Calu3 (cell line): Measurements from ENCODE around the gene RGS13. TPM values are rescaled to one million over a fixed set of nuclear protein-coding genes. Genes with fewer than 3 reads are reported as not detected.

Source experiments
- BruUV-seq: library from RNA; stranded (reverse); fragments of 400-500 nt; replicated peaks from 2 replicates; lab custom pipeline; 2021; lab: Mats Ljungman, UMichigan
- CTCF ChIA-PET: fragments of 300-600 bp; sonication (Branson Sonifier 250); formaldehyde crosslinking; loops from one replicate; lab custom pipeline; 2022; ENCODE audit warnings: antibody characterized with exemption; lab: Charles Lee
- DNase-seq: peaks from one replicate; pipeline ENCODE4 v3.0.0; 2022
- H3K27ac Mint-ChIP-seq: one replicate; pipeline ENCODE4 v1.8.0; 2022; ENCODE audit warnings: mixed read lengths; ENCODE audit not compliant: unreplicated experiment
- H3K27me3 Mint-ChIP-seq: one replicate; pipeline ENCODE4 v1.8.0; 2022; ENCODE audit warnings: mixed read lengths; ENCODE audit not compliant: unreplicated experiment
- H3K36me3 Mint-ChIP-seq: one replicate; pipeline ENCODE4 v1.8.0; 2022; ENCODE audit warnings: mild to moderate bottlenecking, moderate library complexity, mixed read lengths; ENCODE audit not compliant: insufficient read depth, unreplicated experiment
- H3K4me1 Mint-ChIP-seq: one replicate; pipeline ENCODE4 v1.8.0; 2022; ENCODE audit warnings: mild to moderate bottlenecking, low read depth, mixed read lengths; ENCODE audit not compliant: unreplicated experiment
- H3K4me3 Mint-ChIP-seq: one replicate; pipeline ENCODE4 v1.8.0; 2022; ENCODE audit warnings: mild to moderate bottlenecking, low read depth, moderate library complexity, mixed read lengths; ENCODE audit not compliant: unreplicated experiment
- H3K9me3 Mint-ChIP-seq: one replicate; pipeline ENCODE4 v1.8.0; 2022; ENCODE audit warnings: low read depth, mixed read lengths; ENCODE audit not compliant: unreplicated experiment
- intact Hi-C: fragments of 100-400 bp; cut with micrococcal nuclease; formaldehyde crosslinking; loops from one replicate; pipeline ENCODE4 v1.10.0; 2022; ENCODE audit not compliant: unreplicated experiment
- total RNA-seq: library from RNA; stranded (reverse); gene quantifications from 2 replicates; pipeline ENCODE4 v1.2.3, GENCODE V29; 2022
- TF ChIP-seq, protein P1 (sequence below): fragments of 200-600 bp; IDR thresholded peaks from one replicate; pipeline ENCODE4 v1.8.0; 2022; ENCODE audit warnings: antibody characterized with exemption; ENCODE audit not compliant: unreplicated experiment

Gene RGS13
- total RNA-seq, 1 experiment from 2014 or later, result not detected

DNA sequence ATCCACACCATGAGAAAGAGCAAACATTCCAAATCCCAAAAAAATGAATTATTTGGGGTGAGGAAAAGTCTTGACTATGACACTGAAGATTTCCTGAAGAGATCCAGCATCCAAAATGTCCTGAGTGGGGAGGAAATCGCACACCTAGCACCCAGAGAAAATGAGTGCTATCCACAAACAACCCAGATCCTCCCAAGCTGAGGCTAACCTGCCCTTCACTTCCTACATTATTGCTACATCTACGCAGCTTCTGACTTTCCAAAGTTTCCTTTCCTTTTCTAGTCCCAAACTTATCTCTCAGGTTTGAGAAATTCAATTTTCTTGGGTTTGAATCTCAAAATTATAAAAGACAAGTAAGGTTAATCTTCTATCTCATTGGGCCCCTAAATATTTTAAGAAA, 906 bp upstream of the RGS13 start:
- CTCF ChIA-PET, result no interaction called here
- Mint-ChIP-seq H3K4me1 (peaks cover 34% of the 10 kb centered on the region), H3K36me3 (no peaks in the 10 kb centered on the region), H3K9me3 (no peaks in the 10 kb centered on the region), H3K27me3 (no peaks in the 10 kb centered on the region), H3K4me3 (no peak overlapping the region), H3K27ac (no peak overlapping the region)
- intact Hi-C loops, result no loop called here
- no peak for DNase-seq
- BruUV-seq, result no TSS peak
- TF ChIP-seq, protein P1, sequence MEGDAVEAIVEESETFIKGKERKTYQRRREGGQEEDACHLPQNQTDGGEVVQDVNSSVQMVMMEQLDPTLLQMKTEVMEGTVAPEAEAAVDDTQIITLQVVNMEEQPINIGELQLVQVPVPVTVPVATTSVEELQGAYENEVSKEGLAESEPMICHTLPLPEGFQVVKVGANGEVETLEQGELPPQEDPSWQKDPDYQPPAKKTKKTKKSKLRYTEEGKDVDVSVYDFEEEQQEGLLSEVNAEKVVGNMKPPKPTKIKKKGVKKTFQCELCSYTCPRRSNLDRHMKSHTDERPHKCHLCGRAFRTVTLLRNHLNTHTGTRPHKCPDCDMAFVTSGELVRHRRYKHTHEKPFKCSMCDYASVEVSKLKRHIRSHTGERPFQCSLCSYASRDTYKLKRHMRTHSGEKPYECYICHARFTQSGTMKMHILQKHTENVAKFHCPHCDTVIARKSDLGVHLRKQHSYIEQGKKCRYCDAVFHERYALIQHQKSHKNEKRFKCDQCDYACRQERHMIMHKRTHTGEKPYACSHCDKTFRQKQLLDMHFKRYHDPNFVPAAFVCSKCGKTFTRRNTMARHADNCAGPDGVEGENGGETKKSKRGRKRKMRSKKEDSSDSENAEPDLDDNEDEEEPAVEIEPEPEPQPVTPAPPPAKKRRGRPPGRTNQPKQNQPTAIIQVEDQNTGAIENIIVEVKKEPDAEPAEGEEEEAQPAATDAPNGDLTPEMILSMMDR, result no peak

DNA sequence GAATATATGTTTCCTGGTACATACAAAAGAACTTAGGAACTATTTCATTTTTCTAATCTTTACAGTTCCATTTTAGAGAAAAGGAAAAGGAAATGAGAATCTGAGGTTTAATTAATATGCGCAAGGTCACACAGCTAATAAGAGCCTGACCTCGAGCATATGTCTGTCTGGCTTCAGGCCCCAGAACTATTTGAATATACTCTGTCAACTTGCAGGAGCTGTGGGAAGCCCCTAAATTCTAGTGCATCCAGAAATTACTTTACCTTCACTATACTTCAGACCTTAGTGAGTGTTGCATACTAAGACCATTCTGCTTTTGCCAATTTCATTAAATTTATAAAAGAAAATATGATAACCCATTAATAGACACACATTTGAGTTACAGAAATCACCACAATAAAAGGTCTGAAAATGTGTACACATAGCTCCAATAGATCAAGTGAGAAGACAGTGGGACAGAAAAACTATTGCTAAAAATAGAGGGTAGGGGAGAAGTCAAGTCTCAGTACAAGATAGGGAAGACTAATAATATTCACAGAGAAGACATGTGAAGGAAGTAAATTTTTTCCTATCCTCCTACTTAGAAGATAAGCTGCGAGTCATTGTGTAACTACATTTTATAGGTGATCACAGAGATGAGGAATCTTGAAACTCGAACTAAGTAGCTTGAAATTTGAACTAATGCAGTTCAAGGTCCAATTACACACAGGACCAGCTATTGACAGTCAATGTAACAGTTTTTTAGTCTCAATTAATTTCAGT, 3.8 kb downstream of the RGS13 start:
- no TSS peak for BruUV-seq
- Mint-ChIP-seq H3K27me3 (no peaks in the 10 kb centered on the region), H3K4me3 (no peak overlapping the region), H3K36me3 (no peaks in the 10 kb centered on the region), H3K4me1 (no peaks in the 10 kb centered on the region), H3K27ac (peak overlapping the region; percentile 9), H3K9me3 (no peaks in the 10 kb centered on the region)
- CTCF ChIA-PET, result interaction anchor here (0.6 to 0.9 kb wide), 4 partner anchors 9 to 380 kb away, joined by 3 read pairs; no protein-coding TSS in a partner anchor
- no peak for DNase-seq
- TF ChIP-seq, protein P1, result no peak
- intact Hi-C loops, result loop anchor here (2.0 kb wide), 1 partner anchor 59 kb away; no protein-coding TSS in a partner anchor

DNA sequence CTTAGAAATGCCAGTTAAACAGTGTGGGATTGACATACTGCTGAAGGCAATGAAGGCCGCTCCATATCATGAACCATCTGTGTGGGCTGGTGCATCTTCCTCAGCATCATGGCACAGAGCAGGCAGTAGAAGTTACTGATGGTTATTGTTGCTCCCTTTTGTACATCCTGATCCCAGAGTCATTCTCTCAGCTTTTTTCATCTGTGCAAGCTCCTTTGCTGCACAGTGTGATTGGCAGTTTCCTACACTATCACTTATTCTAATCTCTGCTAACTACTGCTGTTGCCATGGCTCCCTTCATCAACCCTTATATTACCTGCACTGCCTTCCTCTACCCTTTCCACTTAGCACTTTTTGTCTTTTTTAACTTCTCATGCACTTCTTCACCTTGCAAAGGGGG, 16.2 kb downstream of the RGS13 start:
- Mint-ChIP-seq H3K4me3 (no peak overlapping the region), H3K27me3 (no peaks in the 10 kb centered on the region), H3K9me3 (no peaks in the 10 kb centered on the region), H3K27ac (no peak overlapping the region), H3K36me3 (no peaks in the 10 kb centered on the region), H3K4me1 (no peaks in the 10 kb centered on the region)
- CTCF ChIA-PET, result no interaction called here
- no TSS peak for BruUV-seq
- TF ChIP-seq, protein P1, result no peak
- DNase-seq, result no peak
- intact Hi-C loops, result no loop called here

DNA sequence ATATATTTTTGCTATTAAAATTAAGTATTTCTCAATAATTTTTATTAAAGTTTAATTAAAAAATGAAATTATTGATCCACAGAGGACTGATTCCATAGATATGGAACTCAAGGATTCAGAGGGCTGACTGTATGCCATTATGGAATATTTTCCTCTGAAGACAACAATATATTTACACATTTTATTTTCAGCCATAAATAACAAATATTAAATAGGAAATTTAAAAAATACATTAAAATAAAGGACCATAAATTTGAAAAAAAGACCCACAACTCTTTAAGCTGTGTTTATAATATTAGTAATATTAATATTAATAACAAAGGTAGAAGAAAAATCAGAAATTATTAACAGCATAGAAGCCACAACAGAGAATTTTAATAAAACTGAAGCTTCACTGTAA, 18.2 kb downstream of the RGS13 start:
- BruUV-seq, result no TSS peak
- DNase-seq, result no peak
- no peaks in the 10 kb centered on the region for H3K27me3 Mint-ChIP-seq
- no peak overlapping the region for H3K4me3 Mint-ChIP-seq
- H3K36me3 Mint-ChIP-seq, result no peaks in the 10 kb centered on the region
- no peaks in the 10 kb centered on the region for H3K9me3 Mint-ChIP-seq
- H3K4me1 Mint-ChIP-seq, result no peaks in the 10 kb centered on the region
- TF ChIP-seq, protein P1, result no peak
- no peak overlapping the region for H3K27ac Mint-ChIP-seq
- CTCF ChIA-PET, result no interaction called here
- intact Hi-C loops, result no loop called here
